ENCODE data around the gene RTN4RL2.

- peak; percentile 78; the same call in 1 of the 2 replicates for TF ChIP-seq CTCF (conservative IDR thresholded peaks at IDR 0.05)
- no peak for TF ChIP-seq ZFX (IDR thresholded peaks at IDR 0.05)
Observed at GRCh38 chr11:57491371-57492061, 31.2 kb downstream of the RTN4RL2 start.
